ENCODE results near the gene ACTL7B.

The ACTL7B gene

GRCh38 chr9:108864446-108864845, 8.7 kb upstream of the ACTL7B start:
- Histone ChIP-seq H3F3A (ENCODE audit: control insufficient read depth, insufficient read depth) (no peaks in the 10 kb centered on the region), H3K36me3 (ENCODE audit: control insufficient read depth, low read length) (peaks cover 6% of the 10 kb centered on the region; the same call in 1 of the 2 replicates), H3K4me2 (ENCODE audit: low read length) (no peak overlapping the region), H3K9me3 (ENCODE audit: control insufficient read depth, insufficient read depth, low read length) (no peaks in the 10 kb centered on the region), H4K20me1 (ENCODE audit: control insufficient read depth, insufficient read depth, low read depth, low read length) (no peaks in the 10 kb centered on the region), H3K4me3 (ENCODE audit: low read length) (no peak overlapping the region), H3K27me3 (ENCODE audit: control insufficient read depth, low read length) (no peaks in the 10 kb centered on the region), H3K27ac (ENCODE audit: low read depth, low read length) (no peak overlapping the region), H3K4me1 (ENCODE audit: control insufficient read depth, low read length) (no peaks in the 10 kb centered on the region), H3K9me2 (replicated peaks; ENCODE audit: control insufficient read depth, low read length) (no peaks in the 10 kb centered on the region), H3K79me2 (ENCODE audit: control insufficient read depth, low read length) (no peaks in the 10 kb centered on the region)
- no peak for TF ChIP-seq CTCF (IDR thresholded peaks at IDR 0.05; ENCODE audit: low read depth, low read length, poor library complexity, severe bottlenecking)
- TF ChIP-seq EZH2phosphoT487 (IDR thresholded peaks at IDR 0.05; ENCODE audit: borderline replicate concordance, low read length) = no peak

- TF ChIP-seq CTCF (IDR thresholded peaks at IDR 0.05; ENCODE audit: low read depth, low read length, poor library complexity, severe bottlenecking) (no peak), EZH2phosphoT487 (IDR thresholded peaks at IDR 0.05; ENCODE audit: borderline replicate concordance, low read length) (no peak)
- H3K27me3 ChIP-seq (ENCODE audit: control insufficient read depth, low read length) = no peaks in the 10 kb centered on the region
- H3K4me2 ChIP-seq (ENCODE audit: low read length) = no peak overlapping the region
- H3K9me2 ChIP-seq (replicated peaks; ENCODE audit: control insufficient read depth, low read length) = no peaks in the 10 kb centered on the region
- no peak overlapping the region for H3K27ac ChIP-seq (ENCODE audit: low read depth, low read length)
- no peaks in the 10 kb centered on the region for H3K79me2 ChIP-seq (ENCODE audit: control insufficient read depth, low read length)
- no peaks in the 10 kb centered on the region for H3F3A ChIP-seq (ENCODE audit: control insufficient read depth, insufficient read depth)
- H3K9me3 ChIP-seq (ENCODE audit: control insufficient read depth, insufficient read depth, low read length) = no peaks in the 10 kb centered on the region
- H3K4me1 ChIP-seq (ENCODE audit: control insufficient read depth, low read length) = no peaks in the 10 kb centered on the region
- H3K4me3 ChIP-seq (ENCODE audit: low read length) = no peak overlapping the region
- H3K36me3 ChIP-seq (ENCODE audit: control insufficient read depth, low read length) = peaks cover 6% of the 10 kb centered on the region; the same call in 1 of the 2 replicates
- H4K20me1 ChIP-seq (ENCODE audit: control insufficient read depth, insufficient read depth, low read depth, low read length) = no peaks in the 10 kb centered on the region
Observed at GRCh38 chr9:108863891-108864290, 8.1 kb upstream of the ACTL7B start.

GRCh38 chr9:108861997-108862396, 6.2 kb upstream of the ACTL7B start, which contains the start of gene ACTL7A:
Gene ACTL7A, plus strand, starts transcription at chr9:108862266. Its CDS starts 57 bp downstream, at chr9:108862323.
- H3K27ac ChIP-seq (ENCODE audit: low read depth, low read length) = no peak within 1 kb of the TSS
- H3F3A ChIP-seq (ENCODE audit: control insufficient read depth, insufficient read depth) = no peaks in the 10 kb centered on the region
- H3K9me3 ChIP-seq (ENCODE audit: control insufficient read depth, insufficient read depth, low read length) = no peaks in the 10 kb centered on the region
- H3K36me3 ChIP-seq (ENCODE audit: control insufficient read depth, low read length) = no peaks in the 10 kb centered on the region
- no peak within 1 kb of the TSS for H3K4me3 ChIP-seq (ENCODE audit: low read length)
- H3K4me1 ChIP-seq (ENCODE audit: control insufficient read depth, low read length) = no peaks in the 10 kb centered on the region
- no peaks in the 10 kb centered on the region for H3K79me2 ChIP-seq (ENCODE audit: control insufficient read depth, low read length)
- TF ChIP-seq EZH2phosphoT487 (IDR thresholded peaks at IDR 0.05; ENCODE audit: borderline replicate concordance, low read length) = no peak
- TF ChIP-seq CTCF (IDR thresholded peaks at IDR 0.05; ENCODE audit: low read depth, low read length, poor library complexity, severe bottlenecking) = no peak
- H4K20me1 ChIP-seq (ENCODE audit: control insufficient read depth, insufficient read depth, low read depth, low read length) = no peaks in the 10 kb centered on the region
- no peaks in the 10 kb centered on the region for H3K9me2 ChIP-seq (replicated peaks; ENCODE audit: control insufficient read depth, low read length)
- no peaks in the 10 kb centered on the region for H3K27me3 ChIP-seq (ENCODE audit: control insufficient read depth, low read length)
- H3K4me2 ChIP-seq (ENCODE audit: low read length) = no peak within 1 kb of the TSS
